Brain microvascular endothelial cell (primary cell): ENCODE results near the gene SKP1.
A peak's percentile ranks its signal among the peaks of the same experiment; 100 is the strongest.

ENCODE experiments used
- DNase-seq: peaks from one replicate; pipeline ENCODE4 v3.0.0-alpha.2; 2020
- H3K27ac ChIP-seq: fragments of 250-450 bp; sonication (Bioruptor Pico); 2 replicates; pipeline ENCODE4 v1.5.1; 2020; ENCODE audit warnings: mild to moderate bottlenecking, moderate library complexity
- H3K27me3 ChIP-seq: fragments of 250-450 bp; sonication (Bioruptor Pico); replicated peaks from 2 replicates; pipeline ENCODE4 v1.5.1; 2020; ENCODE audit warnings: mild to moderate bottlenecking
- H3K36me3 ChIP-seq: fragments of 250-450 bp; sonication (Bioruptor Pico); replicated peaks from 2 replicates; pipeline ENCODE4 v1.5.1; 2020; ENCODE audit warnings: mild to moderate bottlenecking
- H3K4me3 ChIP-seq: 2 replicates; pipeline ENCODE4 v1.5.1; 2011; ENCODE audit warnings: low read depth, mild to moderate bottlenecking, control low read depth, low read length, moderate library complexity
- CTCF ChIP-seq: IDR thresholded peaks from 2 replicates; pipeline ENCODE4 v1.5.1; 2011; ENCODE audit warnings: low read depth, mild to moderate bottlenecking, moderate library complexity, low read length, control low read depth, inconsistent platforms; ENCODE audit errors: missing control alignments
- in situ Hi-C: cut with HindIII; loops from 2 replicates; pipeline ENCODE4 v1.10.0; 2017; ENCODE audit warnings: low sequenced_read_pairs, low pct_ligation_motif_present

Gene SKP1

GRCh38 chr5:134129411-134130238, 47.1 kb downstream of the SKP1 start:
- no peaks in the 10 kb centered on the region for H3K27me3 ChIP-seq
- no peak for TF ChIP-seq CTCF
- DNase-seq, result no peak
- H3K36me3 ChIP-seq, result peaks cover 15% of the 10 kb centered on the region
- in situ Hi-C loops, result loop anchor here (25.0 kb wide), 1 partner anchor 92 kb away; no protein-coding TSS in a partner anchor
- H3K27ac ChIP-seq, result no peak overlapping the region
- no peak overlapping the region for H3K4me3 ChIP-seq

- Histone ChIP-seq H3K27ac (no peak overlapping the region), H3K27me3 (no peaks in the 10 kb centered on the region), H3K36me3 (peaks cover 7% of the 10 kb centered on the region), H3K4me3 (no peak overlapping the region)
- no peak for DNase-seq
- TF ChIP-seq CTCF, result no peak
- in situ Hi-C loops, result loop anchor here (25.0 kb wide), 1 partner anchor 91 kb away; no protein-coding TSS in a partner anchor
These were observed 48.1 kb downstream of the SKP1 start for GRCh38 chr5:134128648-134128995.

- no peaks in the 10 kb centered on the region for H3K27me3 ChIP-seq
- in situ Hi-C loops, result loop anchor here (25.0 kb wide), 1 partner anchor 91 kb away; no protein-coding TSS in a partner anchor
- TF ChIP-seq CTCF, result no peak
- DNase-seq, result no peak
- H3K36me3 ChIP-seq, result peaks cover 7% of the 10 kb centered on the region
- no peak overlapping the region for H3K4me3 ChIP-seq
- H3K27ac ChIP-seq, result no peak overlapping the region
These were observed 48.6 kb downstream of the SKP1 start for GRCh38 chr5:134127988-134128647.

- Histone ChIP-seq H3K36me3 (peaks cover 7% of the 10 kb centered on the region), H3K27ac (no peak overlapping the region), H3K4me3 (no peak overlapping the region), H3K27me3 (no peaks in the 10 kb centered on the region)
- TF ChIP-seq CTCF, result no peak
- peak; percentile 43 for DNase-seq
- in situ Hi-C loops, result loop anchor here (25.0 kb wide), 1 partner anchor 90 kb away; no protein-coding TSS in a partner anchor
These were observed 49.3 kb downstream of the SKP1 start for GRCh38 chr5:134127376-134127861.

- Histone ChIP-seq H3K4me3 (no peak overlapping the region), H3K36me3 (no peaks in the 10 kb centered on the region), H3K27ac (peak overlapping the region; percentile 22), H3K27me3 (no peaks in the 10 kb centered on the region)
- peak; percentile 57 for DNase-seq
- TF ChIP-seq CTCF, result no peak
- in situ Hi-C loops, result loop anchor here (25.0 kb wide), 1 partner anchor 88 kb away; no protein-coding TSS in a partner anchor
These were observed 51.4 kb downstream of the SKP1 start for GRCh38 chr5:134125039-134126015.
